GM12892 (cell line): Measurements from ENCODE around the gene RAMP2.

ENCODE experiments used
- POLR2A ChIP-seq: IDR thresholded peaks from 2 replicates; pipeline ENCODE4 v1.6.1; 2011; ENCODE audit warnings: low read depth, low read length, control low read depth
- TAF1 ChIP-seq: IDR thresholded peaks from 2 replicates; pipeline ENCODE4 v1.6.1; 2011; ENCODE audit warnings: low read depth, mild to moderate bottlenecking, control low read depth, low read length, borderline replicate concordance

DNA sequence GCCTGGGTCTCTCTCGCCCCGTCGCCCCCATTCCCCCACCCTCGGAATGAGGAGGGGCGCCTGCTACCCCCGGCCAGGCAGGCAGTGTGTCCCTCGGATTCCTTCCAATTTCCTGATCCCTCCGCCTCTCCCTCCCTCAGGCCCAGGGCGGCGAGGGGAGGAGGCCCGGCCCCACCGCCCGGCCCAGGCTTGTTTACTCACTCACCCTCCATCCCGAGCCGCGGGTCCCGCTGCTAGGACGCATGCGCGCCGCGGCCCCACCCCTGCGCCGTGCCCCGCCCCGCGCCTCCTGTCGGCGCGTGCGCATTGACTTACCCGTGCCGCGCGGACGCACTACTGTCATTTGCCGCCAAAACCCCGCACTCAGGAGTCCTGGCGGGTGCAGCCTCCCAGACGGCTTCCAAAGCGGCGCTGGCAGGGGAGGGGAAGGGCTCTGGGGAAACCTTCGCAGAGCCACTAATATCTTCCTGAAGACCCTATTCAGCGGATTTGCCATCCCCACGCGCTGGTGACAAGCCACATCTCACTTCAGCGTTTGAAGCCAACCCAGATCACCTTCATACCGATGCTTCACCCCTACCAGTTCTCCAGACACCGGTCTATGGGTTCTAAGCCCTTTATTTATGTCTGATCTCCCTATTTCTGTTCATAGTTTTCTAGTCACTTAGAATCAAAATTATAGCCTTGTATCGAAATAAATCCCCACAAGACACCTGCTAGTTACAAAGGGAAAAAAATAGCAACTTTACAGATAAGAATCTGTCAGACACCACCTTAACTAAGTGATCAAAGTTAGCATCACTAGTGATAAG lies 16.0 kb upstream of the RAMP2 start, which contains the start of gene EZH1:
- no peak; the same call in 1 of the 2 replicates for TF ChIP-seq POLR2A
- no peak; the same call in 1 of the 2 replicates for TF ChIP-seq TAF1
